NCI-H1694 (cell line): Measurements from ENCODE around the gene EPGN.
"Not testable (repeated sequence)": the region's sequence is repeated elsewhere in the genome, so short reads cannot be mapped to it uniquely, and the experiment has no call there.

Experiments
- DNase-seq: peaks from one replicate; lab custom pipeline; 2025; lab: John Stamatoyannopoulos, UW

EPGN gene

DNA sequence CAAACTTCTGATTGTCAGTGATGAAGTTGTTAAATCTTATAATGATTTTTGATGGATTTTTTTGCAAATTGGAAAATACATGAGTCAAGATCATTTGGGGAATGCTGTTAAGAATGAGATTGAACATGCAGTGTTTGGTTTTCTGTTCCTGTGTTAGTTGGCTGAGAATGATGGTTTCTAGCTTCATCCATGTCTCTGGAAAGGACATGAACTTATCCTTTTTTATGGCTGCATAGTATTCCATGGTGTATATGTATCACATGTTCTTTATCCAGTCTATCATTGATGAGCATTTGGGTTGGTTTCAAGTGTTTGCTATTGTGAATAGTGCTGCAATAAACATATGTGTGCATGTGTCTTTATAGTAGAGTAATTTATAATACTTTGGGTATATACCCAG, 32.2 kb downstream of the EPGN start:
- not testable (repeated sequence) for DNase-seq

DNA sequence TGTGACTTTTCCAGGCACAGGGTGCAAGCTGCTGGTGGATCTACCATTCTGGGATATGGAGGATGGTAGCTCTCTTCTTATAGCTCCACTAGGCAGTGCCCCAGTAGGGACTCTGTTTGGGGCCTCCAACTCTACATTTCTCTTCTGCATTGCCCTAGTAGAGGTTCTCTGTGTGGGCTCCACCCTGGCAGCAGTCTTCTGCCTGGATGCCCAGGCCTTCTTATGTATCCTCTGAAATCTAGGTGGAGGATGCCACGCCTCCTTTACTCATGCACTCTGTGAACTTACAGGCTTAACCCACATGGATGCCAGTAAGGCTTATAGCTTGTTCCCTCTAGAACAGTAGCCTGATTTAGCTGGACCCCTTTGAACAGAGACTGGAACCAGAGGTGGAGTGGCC, 35.8 kb downstream of the EPGN start:
- no peak for DNase-seq

DNA sequence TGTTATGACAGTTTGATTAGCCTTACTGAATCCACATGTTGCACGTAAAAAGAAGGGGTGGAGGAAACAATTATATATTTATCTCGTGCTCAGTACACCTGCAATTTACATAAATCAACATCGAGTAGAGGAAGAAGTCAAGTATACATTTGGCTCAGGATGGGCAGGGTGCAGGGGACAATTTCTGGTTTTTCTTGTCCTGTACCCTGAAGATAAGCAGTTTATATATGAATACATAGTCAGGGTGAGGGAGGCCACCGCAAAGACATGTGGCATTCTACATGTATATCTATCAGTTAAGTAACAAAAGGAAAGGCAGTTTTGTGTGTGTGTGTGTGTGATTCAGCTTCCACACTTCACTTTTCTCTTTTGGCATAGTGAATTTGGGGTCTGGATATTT, 45.6 kb downstream of the EPGN start:
- no peak for DNase-seq

DNA sequence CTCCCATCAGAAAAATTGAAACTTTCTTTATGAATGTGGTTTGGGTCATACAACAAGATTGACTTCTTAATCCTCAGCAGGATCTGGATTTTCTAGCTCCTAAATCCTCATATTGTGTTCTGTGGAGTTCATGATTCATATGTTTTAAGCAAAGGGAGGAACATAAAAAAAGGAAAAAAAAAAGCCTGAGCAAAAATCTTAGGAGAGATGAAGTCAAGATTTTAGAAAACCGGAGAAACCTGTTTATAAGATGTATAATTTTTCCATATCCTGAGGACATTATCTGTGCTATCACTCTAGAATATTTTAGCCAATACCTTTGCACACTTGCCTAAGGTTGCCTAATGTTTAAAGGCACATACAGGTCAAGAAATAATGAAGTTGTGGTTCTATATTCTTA, 49.7 kb downstream of the EPGN start:
- DNase-seq = no peak

DNA sequence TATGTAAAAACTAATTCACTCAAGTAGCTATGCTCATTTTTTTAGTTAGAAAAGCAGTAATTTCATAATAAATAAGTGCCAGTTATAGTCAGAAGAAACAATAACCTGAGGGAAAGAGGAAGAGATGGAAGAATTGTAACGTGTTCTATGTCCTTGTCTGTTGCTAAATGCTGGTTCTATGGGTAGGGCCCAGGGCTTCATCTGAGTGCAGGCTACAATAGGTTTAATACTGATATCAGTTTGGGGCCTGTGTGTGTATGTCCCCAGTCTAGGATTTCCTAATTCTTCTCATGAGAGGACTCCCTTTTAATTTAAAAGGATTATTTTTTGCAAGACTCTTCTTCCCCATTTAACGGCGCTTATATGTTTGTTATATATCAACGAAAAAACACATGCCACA, 53.4 kb downstream of the EPGN start:
- no peak for DNase-seq

DNA sequence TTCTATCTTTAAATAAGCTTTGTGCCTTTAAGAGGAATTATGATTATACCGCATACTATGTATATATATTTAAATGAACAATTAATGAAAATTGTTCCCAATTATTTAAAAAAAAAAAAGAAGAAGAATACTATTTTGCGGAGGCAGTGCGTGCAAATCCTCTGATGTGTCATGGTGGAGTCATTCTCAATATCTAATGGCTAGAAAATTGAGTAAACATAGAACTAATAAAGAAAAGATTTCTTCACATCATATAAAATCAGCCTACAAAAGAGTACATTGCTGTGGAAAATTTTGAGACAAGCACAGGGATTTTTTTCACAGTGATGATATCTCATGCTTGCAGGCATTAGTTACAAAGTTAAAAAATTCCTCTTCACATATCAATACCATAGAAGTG, 54.1 kb downstream of the EPGN start:
- DNase-seq = no peak

DNA sequence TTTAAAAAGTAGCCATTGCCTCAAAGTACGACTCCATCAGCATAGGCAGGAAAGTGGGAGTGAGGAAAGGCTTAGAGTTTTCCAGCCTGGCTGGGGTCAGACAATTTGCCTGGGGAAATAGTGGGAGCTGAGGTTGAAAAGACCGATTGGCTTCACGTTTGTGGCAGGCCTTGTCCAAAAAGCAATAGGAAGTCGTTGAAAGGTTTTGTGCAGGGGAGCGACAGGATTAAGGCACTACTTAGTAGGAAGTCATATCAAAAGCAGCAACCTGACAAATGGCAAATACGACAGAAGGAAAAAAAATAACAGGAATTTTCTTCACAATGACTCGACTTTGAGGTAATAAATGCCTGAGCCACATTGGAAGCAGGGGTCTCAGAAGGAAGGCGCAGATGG, 56.0 kb downstream of the EPGN start:
- no peak for DNase-seq

DNA sequence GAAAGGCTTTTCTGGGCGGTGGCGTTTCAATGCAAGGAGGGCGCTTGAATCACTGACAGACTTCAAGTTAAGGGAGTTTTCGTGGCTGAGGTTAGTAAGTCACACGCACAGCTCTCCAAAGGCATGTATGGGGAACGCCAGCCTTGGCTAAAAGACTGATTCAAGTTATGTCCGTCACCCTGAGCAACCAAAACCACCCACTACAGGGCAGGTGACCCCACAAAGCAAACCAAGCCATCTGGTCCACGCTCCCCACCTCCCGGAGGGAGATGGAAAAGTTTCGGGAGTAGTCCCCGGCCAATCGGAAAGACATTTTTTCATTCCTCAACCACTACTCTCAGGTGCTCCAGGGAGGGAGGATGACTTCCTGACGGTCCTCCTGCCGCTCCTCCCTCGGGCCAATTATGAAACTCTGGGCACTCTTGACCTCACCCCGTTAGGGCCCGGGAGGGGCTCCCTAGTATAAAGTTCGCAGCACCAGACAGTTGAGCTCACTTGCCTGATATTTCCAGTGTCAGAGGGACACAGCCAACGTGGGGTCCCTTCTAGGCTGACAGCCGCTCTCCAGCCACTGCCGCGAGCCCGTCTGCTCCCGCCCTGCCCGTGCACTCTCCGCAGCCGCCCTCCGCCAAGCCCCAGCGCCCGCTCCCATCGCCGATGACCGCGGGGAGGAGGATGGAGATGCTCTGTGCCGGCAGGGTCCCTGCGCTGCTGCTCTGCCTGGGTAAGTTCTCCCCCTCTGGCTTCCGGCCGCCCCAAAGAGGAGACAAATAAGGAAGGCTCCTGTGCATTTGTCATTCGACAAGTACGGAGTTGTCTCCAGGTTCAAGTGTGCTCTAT, 56.6 kb downstream of the EPGN start, which contains the start of gene EREG:
Gene EREG (plus strand): TSS at position 494 of the 840 bp plus-strand sequence. CDS start 164 bp downstream, at position 658.
- DNase-seq = no peak

DNA sequence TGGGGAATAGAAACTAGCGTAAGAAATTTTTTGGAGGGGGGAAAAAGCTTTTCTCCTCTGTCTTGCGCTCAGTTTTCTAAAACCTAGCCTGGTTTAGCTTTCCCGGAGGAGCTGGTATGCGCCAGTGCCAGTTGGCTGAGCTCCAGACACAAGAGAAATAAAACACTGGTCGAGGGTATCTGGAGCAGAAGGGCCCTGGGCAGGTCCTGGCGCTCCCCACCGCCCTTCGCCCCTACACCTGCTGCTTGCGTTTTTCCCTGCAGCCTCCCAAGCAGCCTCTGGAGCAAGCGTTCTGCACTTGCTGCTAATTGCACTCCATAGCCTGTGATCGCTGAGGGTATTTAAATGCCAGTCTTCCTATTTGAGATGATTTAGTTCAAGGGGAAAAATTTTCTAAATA, 57.5 kb downstream of the EPGN start:
- DNase-seq = no peak
